ENCODE measurements around the gene HOMER3. TPM values are rescaled to one million over a fixed set of nuclear protein-coding genes. Genes with fewer than 3 reads are reported as not detected.

HOMER3 gene
- total RNA-seq (2014; rRNA removed; shearing (Covaris generic); ENCODE audit: low replicate concordance) = 137 and 145 TPM in 2 replicates

DNA sequence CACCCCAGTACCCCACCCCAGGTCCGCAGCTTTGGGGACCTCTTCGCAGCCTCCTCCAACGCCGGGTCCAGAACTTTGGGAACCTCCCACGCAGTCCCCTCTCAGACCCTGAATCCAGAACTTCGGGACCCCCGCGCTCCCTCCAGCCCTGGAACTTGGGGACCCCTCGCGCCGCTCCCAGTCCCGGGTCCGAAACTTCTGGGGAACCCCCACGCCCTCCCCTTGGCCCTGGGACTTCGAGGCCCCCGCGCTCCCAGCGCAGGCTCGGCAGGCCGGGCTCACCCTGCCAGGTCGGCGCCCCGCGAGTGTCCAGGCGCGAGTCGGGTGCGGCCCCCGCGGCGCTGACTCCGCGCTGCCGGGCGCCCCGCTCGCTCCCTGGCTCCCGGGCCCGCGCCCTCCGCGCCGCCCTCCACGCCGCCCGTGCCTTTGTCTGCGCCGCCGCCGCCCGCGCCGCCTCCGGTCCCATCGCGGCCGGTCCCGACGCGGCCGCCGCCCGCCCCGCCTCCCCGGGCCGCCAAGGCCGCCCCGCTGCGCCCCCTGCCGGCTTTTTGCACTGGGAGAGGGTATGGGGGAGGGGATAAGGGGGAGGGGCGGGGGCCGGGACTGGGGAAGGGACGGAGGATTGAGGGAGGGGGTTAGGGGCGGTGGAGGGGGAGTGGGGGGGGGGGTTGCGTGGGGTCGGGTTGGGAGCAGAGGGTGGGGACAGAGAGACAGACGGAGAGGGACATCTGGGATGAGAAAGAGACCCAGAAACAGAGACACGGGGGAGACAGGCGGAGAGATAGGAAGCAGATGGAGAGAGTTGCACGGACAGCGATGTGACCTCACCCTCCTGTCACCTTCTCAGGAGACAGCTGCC, at the start of gene HOMER3:
Gene HOMER3, minus strand, starts transcription at position 449 of the 859 bp plus-strand sequence. CDS start 2,235 bp downstream, outside the sequence.
- DNase-seq = peak; percentile 80

DNA sequence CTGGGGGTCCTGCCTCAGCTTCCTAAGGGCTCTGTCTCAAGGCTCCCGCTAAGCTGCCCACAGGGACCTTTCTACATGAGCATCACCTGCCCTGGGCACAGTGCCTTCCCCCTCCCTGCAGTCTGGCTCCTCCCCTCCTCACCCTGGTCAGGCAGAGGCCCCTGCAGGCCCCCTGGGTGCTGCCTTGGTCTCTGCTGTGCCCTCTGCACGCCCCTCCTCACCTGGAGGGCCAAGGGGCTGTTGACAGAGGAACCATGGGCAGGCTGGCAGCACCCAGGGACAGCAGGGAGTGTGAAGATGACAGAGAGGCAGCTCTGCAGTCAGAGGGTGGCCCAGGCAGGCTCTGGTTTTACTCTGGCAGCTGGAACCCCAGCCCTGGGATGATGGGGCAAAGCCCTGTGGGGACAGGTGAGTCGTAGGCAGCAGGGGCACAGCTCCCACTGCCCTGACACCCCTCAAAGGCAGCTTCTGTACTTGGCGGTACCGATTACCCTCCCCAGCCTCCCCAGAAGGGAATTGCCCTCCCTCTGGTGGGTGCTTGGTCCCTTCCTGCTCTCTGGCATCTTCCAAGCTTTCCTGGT, 49.2 kb upstream of the HOMER3 start:
- DNase-seq = no peak
- H3K36me3 ChIP-seq = peaks cover 36% of the 10 kb centered on the region
- no peaks in the 10 kb centered on the region for H3K27me3 ChIP-seq
- H3K9me3 ChIP-seq = no peaks in the 10 kb centered on the region
- no peak overlapping the region for H3K4me3 ChIP-seq

More for the DNA sequence above, at the start of gene HOMER3:
- Histone ChIP-seq H3K4me3 (peak within 1 kb of the TSS; percentile 96), H3K36me3 (peaks cover 34% of the 10 kb centered on the region), H3K9me3 (no peaks in the 10 kb centered on the region), H3K27me3 (no peaks in the 10 kb centered on the region)

DNA sequence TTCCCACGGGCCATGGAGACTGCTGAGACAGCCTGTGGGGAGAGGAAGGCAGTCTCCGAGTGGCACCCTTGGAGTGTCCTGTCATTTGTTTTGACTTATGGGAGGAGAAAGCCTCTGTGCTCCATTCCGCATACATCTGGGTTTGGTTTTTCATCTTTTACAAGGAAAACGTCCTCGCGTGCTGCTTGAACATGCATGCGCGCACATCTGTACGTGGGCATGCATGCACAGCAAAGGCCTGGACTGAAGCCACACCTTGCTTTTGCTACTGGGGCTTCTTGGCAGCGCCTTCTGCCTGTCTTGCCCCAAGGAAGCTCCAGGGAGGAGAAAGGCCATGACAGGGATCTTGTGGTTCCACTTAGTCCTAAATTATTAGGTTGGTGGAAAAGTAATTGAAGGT, 48.3 kb upstream of the HOMER3 start:
- no peak for DNase-seq
- Histone ChIP-seq H3K4me3 (no peak overlapping the region), H3K9me3 (no peaks in the 10 kb centered on the region), H3K27me3 (no peaks in the 10 kb centered on the region; the same call in 1 of the 2 replicates), H3K36me3 (peaks cover 27% of the 10 kb centered on the region)

DNA sequence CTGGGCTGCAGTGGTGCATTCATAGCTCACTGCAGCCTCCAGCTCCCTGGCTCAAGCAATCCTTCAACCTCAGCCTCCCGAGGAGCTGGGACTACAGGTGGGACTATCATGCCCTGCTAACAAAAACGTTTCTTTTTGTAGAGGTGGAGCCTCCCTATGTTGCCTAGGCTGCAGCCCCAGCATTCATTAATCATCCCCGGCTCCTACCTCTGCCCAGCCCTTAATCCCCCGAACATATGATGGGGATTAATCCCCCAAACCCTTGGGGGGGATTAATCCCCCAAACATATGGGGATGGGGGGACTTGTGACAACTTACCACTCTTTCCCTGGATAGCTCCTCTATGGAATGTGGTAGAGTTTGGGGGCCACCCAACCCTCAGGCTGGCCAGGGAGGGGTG, 46.4 kb upstream of the HOMER3 start:
- H3K4me3 ChIP-seq = no peak overlapping the region
- peaks cover 9% of the 10 kb centered on the region for H3K36me3 ChIP-seq
- no peak for DNase-seq
- H3K9me3 ChIP-seq = 0 out of 2 replicates have a peak, but pooled peaks cover 2% of the 10 kb centered on the region
- H3K27me3 ChIP-seq = peaks cover 5% of the 10 kb centered on the region; the same call in 1 of the 2 replicates

DNA sequence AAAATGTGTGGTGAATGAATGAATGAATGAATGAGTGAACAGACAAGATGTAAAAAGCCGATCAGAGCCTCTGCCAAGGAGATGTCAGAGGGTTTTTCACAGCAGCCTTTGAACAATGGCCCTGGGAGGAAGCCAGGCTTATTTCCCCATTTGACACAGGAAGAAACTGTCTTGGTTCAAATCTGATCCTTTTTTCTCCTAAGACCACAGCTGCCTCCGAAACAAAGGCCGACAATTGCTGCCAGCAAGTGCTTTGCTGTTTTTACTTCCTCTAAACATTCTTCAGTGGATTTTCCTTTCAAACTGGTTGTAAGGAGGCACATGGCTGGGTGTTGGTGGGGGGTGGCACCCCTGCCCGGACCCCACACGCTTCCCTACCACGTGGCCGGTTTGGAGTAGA, 44.2 kb upstream of the HOMER3 start:
- Histone ChIP-seq H3K36me3 (no peaks in the 10 kb centered on the region), H3K4me3 (no peak overlapping the region), H3K27me3 (peaks cover 6% of the 10 kb centered on the region; the same call in 1 of the 2 replicates), H3K9me3 (0 out of 2 replicates have a peak, but pooled peaks cover 2% of the 10 kb centered on the region)
- DNase-seq = no peak

DNA sequence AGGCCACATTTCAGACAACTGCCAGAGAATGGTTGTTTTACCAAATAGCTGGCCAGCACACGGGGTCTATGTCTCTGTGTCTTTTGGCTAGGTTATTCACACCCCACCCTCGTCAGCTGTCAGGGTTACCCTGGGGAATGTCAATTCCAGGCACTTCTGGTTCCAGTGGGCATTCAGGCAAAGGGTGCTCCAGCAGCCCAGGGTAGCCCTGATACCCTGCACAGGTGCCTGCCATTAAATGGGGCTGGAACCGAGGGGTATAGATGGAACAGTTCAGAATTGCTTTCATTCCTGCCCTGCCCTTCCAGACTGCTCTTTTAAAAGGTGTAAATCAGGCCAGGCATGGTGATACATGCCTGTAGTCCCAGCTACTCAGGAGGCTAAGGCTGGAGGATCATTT, 43.2 kb upstream of the HOMER3 start:
- DNase-seq = no peak
- peaks cover 6% of the 10 kb centered on the region; the same call in 1 of the 2 replicates for H3K27me3 ChIP-seq
- 0 out of 2 replicates have a peak, but pooled peaks cover 2% of the 10 kb centered on the region for H3K9me3 ChIP-seq
- no peaks in the 10 kb centered on the region for H3K36me3 ChIP-seq
- no peak overlapping the region for H3K4me3 ChIP-seq

DNA sequence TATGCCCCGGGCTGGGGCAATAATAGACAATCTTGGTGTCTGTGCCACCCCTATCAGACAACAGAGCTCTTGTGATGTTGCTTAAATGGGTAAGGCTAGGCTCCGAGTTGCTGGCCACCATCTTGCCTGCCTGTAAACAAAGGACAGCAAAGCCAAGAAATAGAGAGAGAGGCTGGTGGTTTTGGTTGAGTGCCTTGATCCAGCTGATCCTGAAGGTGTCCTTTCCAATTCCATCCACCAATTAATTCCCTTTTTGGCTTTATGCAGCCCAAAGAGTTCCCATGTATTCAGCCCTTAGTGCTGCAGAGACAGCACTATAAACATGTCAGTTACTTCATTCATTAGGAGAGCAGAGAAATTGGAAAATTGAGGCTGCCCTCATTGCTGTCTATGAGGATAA, 41.7 kb upstream of the HOMER3 start:
- 0 out of 2 replicates have a peak, but pooled peaks cover 2% of the 10 kb centered on the region for H3K9me3 ChIP-seq
- peaks cover 6% of the 10 kb centered on the region; the same call in 1 of the 2 replicates for H3K27me3 ChIP-seq
- H3K36me3 ChIP-seq = no peaks in the 10 kb centered on the region
- no peak for DNase-seq
- H3K4me3 ChIP-seq = no peak overlapping the region

DNA sequence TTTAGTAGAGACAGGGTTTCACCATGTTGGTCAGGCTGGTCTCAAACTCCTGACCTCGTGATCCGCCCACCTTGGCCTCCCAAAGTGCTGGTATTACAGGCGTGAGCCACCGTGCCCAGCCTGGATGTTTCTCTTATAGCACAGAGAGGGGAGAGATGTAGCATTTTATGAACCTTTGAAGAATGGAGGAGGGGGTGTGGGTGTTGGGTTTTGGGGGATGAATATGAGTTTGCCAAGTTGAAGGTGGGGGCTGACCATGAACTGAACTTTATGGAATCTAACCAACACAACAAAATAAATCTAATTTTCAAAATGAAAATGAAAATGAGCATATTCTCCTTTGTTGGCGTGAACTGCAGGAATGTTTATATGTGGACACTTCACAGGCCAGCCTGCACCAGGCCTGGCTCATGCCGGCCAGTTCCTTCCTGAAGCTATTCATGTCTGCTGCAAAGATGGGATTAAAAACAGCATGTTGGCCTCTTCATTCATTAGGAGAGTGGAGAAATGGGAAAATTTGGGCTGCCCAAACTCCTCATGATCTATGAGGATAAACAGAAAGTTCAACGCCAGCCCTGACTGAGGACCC, 39.5 kb upstream of the HOMER3 start:
- H3K36me3 ChIP-seq = no peaks in the 10 kb centered on the region
- no peak overlapping the region for H3K4me3 ChIP-seq
- DNase-seq = no peak
- H3K27me3 ChIP-seq = peaks cover 6% of the 10 kb centered on the region; the same call in 1 of the 2 replicates
- 0 out of 2 replicates have a peak, but pooled peaks cover 2% of the 10 kb centered on the region for H3K9me3 ChIP-seq

DNA sequence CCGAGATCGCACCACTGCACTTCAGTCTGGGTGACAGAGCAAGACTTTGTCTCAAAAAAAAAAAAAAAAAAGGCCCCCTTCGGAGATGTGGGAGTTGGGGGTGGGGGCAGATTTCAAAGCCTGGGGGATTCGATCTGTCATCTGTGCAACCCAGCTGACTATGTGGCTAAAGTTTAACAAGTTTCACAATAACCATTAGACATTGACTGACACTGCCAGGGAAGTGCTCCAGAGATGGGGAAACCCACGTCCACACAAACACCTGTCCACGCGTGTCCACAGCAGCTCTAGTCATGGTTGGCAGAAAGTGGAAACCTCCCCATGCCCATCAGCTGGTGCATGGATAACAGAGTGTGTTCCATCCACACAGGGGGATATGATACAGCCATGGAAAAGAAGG, 37.6 kb upstream of the HOMER3 start:
- Histone ChIP-seq H3K9me3 (0 out of 2 replicates have a peak, but pooled peaks cover 2% of the 10 kb centered on the region), H3K27me3 (peaks cover 6% of the 10 kb centered on the region; the same call in 1 of the 2 replicates), H3K4me3 (no peak overlapping the region), H3K36me3 (no peaks in the 10 kb centered on the region)
- DNase-seq = no peak

DNA sequence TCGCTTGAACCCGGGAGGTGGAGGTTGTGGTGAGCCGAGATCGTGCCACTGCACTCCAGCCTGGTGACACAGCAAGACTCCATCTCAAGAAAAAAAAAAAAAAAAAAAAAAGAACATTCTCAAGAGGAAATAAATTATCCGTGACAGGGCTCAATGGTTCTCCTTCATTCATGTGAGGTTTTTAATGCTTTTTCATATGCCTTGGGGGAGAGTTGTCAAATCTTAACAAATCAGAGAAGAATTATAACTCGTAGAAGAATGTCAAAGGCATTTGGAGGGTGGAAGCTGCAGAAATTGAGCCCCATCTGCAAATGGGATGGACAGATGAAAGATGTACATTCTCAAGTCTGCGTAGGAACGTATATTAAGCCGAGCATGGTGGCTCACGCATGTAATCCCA, 34.9 kb upstream of the HOMER3 start:
- Histone ChIP-seq H3K9me3 (no peaks in the 10 kb centered on the region), H3K36me3 (no peaks in the 10 kb centered on the region), H3K27me3 (no peaks in the 10 kb centered on the region), H3K4me3 (no peak overlapping the region)
- DNase-seq = no peak

DNA sequence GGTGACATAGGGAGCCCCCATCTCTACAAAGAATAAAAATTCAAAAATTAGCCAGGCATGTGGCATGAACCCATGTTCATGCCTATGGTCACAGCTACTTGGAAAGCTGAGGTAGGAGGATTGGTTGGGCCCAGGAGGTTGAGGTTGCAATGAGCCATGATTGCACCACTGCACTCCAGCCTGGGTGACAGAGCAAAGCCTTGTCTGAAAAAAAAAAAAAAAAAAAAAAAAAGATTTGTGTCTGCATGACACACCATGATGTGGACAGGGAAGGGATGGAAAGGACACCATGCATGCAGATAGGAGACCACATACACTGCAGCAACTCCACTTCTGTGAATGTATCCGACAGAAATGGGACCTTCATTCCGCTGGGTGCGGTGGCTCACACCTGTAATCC, 34.0 kb upstream of the HOMER3 start:
- Histone ChIP-seq H3K36me3 (no peaks in the 10 kb centered on the region), H3K9me3 (no peaks in the 10 kb centered on the region), H3K4me3 (no peak overlapping the region), H3K27me3 (no peaks in the 10 kb centered on the region)
- DNase-seq = no peak

DNA sequence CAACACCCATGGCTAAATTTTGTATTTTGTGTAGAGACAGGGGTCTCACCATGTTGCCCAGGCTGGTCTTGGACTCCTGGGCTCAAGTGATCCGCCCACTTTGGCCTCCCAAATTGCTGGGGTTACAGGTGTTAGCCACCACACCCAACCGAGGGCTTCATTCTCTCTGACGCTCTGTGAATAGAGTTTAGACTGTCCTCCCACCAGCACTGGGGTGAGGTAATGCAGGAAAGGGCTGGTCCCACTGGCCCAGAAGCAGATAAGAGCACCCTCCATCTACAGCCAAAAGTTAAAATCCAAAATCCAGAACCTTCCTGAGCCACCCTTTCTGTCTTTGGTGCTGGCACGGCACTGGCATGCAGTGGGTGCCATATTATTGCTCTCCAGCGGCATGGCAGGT, 31.8 kb upstream of the HOMER3 start:
- Histone ChIP-seq H3K4me3 (no peak overlapping the region), H3K27me3 (no peaks in the 10 kb centered on the region), H3K36me3 (no peaks in the 10 kb centered on the region), H3K9me3 (no peaks in the 10 kb centered on the region)
- no peak for DNase-seq

DNA sequence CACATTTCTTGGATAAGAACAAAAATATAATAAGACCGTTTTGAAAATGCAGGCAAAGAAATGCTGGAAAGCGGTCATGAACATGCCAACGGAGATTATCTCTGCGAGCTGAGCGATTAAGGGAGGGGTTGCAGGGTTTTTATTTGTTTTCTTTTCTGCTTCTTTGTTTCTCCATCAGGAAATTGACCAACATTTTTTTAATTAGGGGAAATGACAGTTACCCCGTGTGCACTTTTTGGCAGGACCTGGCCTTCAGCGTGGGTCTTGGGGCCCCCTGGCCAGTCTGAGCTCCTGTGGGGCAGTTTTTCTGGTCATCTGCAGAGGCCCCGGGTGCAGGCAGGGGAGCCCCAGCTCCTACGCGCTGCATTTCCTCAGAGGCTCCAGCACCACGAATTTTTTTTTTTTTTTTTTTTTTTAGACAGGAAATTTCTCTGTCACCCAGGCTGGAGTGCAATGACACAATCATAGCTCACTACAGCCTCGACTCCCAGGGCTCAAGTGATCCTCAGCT, 31.3 kb upstream of the HOMER3 start:
- Histone ChIP-seq H3K36me3 (no peaks in the 10 kb centered on the region), H3K4me3 (no peak overlapping the region), H3K27me3 (no peaks in the 10 kb centered on the region), H3K9me3 (no peaks in the 10 kb centered on the region)
- DNase-seq = peak; percentile 48

DNA sequence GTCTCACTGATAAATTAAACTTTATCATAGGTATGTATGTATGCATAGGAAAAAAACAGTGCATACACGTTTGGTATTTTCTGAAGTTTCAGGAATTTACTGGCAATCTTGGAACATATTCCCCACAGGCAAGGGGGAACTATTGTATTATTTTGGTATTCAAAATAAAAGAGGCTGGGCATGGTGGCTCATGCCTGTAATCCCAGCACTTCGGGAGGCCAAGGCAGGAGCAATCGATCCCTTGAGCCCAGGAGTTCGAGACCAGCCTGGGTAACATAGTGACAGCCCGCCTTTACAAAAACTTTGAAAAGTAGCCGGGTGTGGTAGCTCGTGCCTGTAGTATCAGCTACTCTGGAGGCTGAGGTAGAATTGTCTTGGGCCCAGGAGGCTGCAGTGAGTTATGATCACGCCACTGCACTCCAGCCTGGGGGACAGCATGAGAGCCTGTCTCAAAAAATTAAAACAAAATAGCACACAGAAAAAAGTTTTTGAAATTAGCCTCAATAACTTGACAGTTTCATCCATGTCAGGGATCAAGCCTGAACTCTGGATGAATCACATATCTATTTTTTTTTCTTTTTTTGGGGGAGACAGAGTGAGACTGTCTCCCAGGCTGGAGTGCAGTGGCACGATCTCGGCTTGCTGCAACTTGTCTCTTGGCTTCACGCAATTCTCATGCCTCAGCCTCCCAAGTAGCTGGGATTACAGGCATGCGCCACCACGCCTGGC, 29.1 kb upstream of the HOMER3 start:
- Histone ChIP-seq H3K27me3 (no peaks in the 10 kb centered on the region), H3K36me3 (no peaks in the 10 kb centered on the region), H3K9me3 (no peaks in the 10 kb centered on the region), H3K4me3 (no peak overlapping the region)
- peak; percentile 37 for DNase-seq

DNA sequence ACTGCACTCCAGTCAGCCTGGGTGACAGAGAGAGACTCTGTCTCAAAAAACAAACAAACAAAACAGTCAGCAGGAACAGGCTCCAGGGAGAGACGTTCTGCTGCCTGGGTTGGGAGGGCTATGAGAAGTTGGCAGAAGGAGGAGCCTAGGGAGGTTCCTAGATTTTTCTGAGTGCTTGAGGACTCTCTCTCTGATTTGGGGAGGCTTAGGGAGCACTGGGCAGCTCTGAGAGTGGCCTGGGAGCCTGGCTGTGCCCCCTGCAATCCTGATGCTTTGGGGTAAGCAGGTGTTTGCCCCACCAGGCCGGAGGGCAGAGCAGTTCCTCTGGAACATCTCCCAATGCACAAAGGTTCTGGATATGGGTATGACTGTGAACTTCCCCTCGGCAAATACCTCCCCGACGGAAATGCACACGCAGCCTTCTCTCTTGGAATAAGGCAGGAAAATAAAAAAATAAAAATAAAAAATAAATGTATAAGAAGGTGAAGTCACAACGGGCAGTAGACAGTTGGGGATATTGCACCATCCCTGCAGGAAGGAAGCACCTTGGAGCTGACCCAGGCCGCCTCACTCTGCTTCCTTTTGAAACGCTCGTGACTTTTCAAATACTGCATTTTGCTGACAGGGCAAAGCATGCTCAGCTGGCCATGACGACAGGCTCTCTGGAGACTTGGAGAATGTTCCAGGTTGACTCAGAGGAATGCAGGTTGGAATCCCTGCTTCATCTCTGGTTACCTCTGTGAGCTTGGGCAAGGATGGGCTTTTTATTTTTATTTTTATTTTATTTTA, 26.5 kb upstream of the HOMER3 start:
- Histone ChIP-seq H3K9me3 (no peaks in the 10 kb centered on the region), H3K36me3 (no peaks in the 10 kb centered on the region), H3K4me3 (no peak overlapping the region), H3K27me3 (no peaks in the 10 kb centered on the region)
- peak; percentile 77 for DNase-seq

DNA sequence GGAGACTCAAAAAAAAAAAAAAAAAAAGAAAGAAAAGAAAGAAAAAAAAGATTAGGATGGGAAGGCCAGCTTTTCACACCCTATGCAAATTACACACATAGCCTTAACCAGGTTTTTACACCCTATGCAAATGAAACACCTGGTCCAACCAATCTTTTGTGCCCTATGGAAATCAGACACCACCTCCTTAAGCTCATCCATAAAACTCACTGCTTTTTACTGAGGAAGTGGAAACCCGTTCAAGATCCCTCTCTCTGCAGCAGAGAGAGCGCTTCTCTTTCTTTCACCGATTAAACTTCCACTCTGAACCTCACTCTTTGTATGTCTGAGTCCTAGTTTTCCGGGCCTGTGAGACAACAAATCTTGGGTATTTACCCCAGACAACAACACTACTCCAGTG, 25.3 kb upstream of the HOMER3 start:
- H3K27me3 ChIP-seq = no peaks in the 10 kb centered on the region
- no peak overlapping the region for H3K4me3 ChIP-seq
- no peak for DNase-seq
- no peaks in the 10 kb centered on the region for H3K36me3 ChIP-seq
- no peaks in the 10 kb centered on the region for H3K9me3 ChIP-seq

Measured in MG63 (cell line).